ENCODE measurements around the gene FUT9.

FUT9 gene

DNA sequence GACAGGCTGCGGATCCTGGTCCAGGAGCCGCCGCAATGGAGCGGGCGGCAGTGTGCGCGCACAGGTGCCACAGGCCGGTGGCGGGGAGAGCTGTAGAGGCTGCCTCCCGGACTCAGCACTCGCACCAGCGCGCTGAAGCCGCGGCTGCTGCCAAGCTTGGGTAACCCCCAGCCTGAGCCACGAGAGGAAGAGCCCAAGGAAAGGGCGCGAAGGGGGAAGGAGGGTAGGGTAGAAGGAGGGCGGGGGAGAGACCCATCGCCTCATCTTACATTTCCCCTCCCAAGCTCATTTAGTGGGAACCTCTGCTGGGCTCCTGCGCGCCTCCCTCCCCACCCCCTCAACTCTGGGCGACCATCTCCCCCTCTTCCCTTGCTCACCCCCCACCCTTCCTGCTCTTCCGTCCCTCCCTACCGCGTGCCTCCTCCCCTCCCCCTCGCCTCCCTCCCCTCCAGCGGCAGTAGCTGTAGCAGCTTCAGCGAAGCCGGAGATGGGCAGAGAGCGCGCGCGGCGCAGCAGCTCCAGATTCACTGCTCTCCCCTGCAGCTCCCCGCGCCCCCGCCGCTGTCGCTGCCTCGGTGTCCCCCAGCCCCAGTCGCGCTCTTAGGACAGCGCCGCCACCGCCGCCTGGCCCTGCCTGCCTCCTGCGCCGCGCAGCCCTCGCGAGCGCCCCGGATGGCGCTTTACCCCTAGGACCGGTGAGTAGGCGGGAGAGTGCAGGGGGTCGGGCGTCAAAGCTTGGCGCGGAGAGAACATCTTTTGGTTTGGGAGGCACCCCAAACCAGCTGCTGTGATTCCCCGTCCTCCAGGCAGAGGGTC, at the start of gene FUT9:
TSS of gene FUT9 (plus strand) at position 457 of the 816 bp plus-strand sequence. CDS start 187,182 bp downstream, outside the sequence.
- DNase-seq, result no peak

DNA sequence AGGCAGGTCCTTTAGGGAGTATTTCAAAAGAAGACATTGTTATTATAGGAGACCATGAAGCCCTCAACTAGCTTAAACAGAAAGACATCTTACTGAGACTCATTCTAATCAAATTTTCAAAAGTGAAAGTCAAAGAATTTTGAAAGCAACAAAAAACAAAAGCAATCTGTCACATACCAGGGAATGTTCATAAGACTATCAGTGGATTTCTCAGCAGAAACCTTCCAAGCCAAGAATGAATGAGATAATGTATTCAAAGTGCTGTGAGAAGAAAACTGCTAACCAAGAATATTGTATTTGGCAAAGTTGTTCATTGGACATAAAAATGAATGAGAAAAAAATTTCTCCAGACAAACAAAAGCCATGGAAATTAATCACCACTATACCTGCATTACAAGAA, 48.2 kb upstream of the FUT9 start:
- no peak for DNase-seq

DNA sequence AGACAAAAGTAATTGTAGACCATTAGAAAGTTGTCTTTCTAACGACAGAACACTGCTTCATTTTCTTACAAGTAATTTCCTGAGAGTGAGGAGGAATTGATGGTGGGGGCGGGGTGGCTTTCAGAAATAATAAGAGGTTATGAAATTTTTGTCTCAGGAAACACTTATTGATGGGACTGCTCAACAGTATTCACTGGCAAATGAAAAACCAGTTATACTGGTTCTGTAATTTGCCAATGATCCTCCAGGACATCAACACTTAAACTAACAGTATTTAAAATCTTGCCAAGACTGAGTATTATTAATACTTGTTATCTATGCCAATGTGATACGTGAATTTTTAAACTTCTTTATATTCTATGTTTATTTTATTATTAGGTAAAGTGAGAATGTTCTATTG, 41.8 kb upstream of the FUT9 start:
- DNase-seq, result no peak

- DNase-seq, result no peak
These were observed 37.5 kb upstream of the FUT9 start for GRCh38 chr6:95978230-95978629.

DNA sequence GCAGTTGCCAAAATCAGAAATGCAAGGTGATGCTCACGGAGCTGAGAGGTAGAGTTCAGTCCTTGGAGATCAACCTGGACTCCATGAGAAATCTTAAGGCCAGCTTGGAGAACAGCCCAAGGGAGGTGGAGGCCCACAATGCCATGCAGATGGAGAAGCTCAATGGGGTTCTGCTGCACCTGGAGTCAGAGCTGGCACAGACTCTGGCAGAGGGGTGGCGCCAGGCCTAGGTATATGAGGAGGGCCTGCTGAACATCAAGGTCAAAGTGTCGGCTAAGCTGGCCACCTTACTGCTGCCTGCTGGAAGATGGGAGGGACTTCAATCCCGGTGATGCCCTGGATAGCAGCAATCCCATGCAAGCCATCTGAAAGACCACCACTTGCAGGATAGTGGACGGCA, 23.9 kb upstream of the FUT9 start:
- DNase-seq, result no peak

GRCh38 chr6:95994151-95994550, 21.6 kb upstream of the FUT9 start:
- DNase-seq, result no peak

- DNase-seq, result no peak
These were observed 17.6 kb upstream of the FUT9 start for GRCh38 chr6:95998133-95998532.

GRCh38 chr6:96001891-96002575, 13.7 kb upstream of the FUT9 start:
- no peak for DNase-seq

DNA sequence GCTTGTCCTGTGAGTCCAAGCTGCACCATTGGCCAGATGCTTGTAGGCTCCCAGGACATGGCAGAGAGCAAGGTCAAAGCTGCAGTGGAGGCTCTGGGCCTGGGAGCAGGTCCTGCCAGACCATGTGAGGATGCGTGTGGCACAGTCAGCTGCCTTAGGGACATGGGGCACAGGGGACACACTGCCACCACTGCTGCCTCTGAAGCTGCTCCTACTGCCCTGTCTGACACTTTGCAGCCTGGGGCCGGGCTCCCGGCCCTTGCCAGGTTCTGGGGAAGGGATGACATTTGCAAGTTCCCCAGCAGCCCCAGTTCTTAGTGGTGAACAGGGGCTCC, 13.2 kb upstream of the FUT9 start:
- no peak for DNase-seq

DNA sequence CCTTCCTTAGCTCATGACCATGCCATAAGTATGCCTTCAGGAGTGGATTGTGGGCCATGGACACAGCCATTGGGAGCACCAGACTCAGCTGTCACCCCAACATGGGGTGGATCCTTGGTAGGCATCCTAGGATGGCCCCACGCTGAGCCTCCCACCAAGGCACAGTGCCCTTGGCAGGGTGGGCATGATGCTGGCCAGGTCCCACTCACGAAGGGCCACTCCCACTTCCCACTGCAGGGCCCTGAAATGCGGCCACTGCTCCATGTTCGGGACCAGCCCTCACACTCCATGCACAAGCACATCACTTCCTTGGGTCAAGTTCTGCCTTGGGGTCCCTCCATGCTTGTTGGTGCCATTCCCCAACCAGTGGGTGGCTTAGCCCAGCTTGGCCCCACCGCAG, 12.9 kb upstream of the FUT9 start:
- no peak for DNase-seq

- no peak for DNase-seq
These were observed 8.1 kb upstream of the FUT9 start for GRCh38 chr6:96007663-96008062.

- DNase-seq, result no peak
These were observed 2.2 kb upstream of the FUT9 start for GRCh38 chr6:96013531-96013930.

DNA sequence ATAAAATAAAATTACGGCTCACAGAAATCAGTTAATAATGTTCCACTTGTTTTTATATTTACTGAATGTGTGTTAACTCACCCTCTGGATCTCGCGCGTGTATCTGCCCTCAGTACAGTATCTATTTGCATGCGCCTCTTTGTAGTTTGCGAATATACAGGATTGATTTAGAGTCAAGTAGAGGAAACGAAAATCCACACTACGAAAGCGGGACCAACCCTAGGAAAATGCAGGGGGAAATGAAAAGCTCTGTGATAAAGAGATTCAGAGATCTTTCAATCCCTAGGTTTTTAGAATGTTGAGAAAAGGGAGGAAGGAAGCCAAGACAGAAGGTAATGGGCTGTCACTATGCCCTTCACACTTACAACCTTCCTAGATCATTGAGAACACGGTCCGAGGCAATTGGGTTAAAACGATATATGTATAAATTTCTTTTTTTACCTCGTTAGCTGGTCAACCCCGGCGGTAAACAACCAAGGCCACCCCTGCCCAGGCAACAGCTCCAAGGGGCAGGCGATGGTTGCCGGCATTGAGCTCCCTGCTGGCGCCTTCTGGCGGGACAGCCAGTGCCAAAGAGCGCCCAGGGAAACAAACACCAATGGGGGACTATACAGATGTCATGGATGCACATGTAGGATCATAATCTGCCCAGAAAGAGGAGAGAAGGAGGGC, 792 bp upstream of the FUT9 start:
- no peak for DNase-seq

GRCh38 chr6:96016334-96017069, 728 bp downstream of the FUT9 start:
- no peak for DNase-seq

GRCh38 chr6:96017070-96017359, 1.2 kb downstream of the FUT9 start:
- no peak for DNase-seq

DNA sequence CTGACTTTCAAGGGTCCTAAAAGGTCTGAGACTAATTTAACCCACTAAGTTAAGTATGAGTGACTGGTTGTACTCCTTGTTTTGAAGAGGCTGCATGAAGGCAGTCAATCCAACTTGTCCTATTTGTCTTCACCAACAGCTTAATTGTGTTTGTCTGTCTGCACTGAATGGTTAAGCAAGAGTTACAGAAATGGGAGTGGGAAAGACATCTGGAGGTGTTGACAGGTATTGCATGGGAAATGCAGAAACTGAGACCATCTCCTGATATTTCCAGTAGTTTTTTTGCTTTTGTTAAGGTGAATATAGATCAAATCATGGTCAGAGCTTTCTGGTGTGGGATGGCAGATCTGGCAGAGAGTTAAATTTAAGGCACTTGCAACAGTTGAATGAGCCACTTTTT, 6.5 kb downstream of the FUT9 start:
- no peak for DNase-seq

DNA sequence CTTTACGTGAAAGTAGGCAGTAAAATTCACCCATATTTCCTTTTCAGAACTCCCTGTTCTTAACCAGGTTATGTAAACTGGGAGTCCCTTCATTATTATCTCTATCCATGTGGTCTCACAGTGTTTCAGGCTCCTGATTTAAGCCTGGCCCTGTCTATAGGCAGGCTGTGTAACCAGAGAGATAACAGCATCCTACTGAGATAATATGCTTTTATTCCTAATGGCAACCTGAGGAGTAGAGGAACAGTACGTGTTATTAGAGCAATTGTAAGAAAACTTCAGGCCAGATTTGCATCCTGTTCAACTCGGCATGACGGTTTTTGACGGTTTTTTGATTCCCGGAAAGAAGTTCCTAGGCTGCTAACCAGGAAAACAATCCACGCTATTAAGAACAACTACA, 16.9 kb downstream of the FUT9 start:
- DNase-seq, result no peak

DNA sequence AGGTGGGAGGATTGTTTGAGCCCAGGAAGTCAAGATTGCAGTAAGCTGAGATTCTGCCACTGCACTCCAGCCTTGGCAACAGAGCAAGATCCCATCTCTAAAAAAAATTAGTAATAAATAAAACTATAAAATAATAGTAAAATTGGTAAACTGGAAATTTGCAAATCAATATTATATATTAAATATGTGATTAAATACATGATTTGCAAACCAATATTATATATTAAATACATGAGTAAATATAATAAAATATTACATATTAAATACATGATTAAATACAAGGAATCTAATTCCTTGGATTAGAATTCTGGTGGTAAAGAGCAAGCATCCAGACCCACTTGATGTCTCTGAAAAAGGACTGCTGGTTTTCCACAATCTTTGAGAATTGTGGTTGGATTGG, 35.8 kb downstream of the FUT9 start:
- no peak for DNase-seq

DNA sequence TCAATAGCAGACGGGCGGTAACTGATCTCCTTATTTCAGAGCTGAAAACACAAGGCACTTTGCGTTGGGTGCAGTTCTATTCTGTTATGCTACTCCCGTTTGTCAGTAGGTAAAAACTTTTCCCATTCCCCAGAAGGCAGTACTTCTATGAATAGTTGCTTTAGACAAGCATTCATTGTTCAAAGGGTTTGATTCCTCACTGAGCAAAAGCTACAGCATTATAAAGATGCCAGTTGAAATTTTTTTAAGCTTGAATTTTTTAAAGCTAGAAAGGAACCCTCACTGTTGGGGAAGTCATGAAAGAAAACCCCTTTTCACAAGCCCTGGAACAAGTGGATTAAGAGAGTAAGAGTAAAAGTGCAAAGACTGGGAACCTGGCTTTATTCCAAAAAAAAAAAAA, 42.3 kb downstream of the FUT9 start:
- DNase-seq, result no peak

GRCh38 chr6:96059586-96059985, 43.8 kb downstream of the FUT9 start:
- DNase-seq, result no peak

- no peak for DNase-seq
These were observed 44.5 kb downstream of the FUT9 start for GRCh38 chr6:96060249-96060648.

DNA sequence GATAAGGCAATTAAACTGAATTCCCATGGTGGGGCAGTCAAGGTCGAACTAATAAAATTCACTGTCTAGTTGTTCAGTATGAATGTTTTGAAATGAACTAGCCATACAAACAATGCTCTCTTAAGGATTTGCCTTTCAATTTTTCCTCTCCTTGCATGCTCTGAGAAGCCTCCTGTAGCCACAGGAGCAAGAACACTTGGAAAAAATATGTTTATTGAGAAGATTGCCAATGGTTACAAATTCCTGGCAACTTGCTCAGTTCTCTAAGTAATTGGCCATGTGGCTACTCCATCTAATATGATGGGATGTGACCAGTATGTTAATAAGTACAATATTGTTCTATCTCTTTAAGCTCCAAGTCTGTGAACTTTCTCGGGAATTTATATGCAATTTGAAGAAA, 49.4 kb downstream of the FUT9 start:
- no peak for DNase-seq

DNA sequence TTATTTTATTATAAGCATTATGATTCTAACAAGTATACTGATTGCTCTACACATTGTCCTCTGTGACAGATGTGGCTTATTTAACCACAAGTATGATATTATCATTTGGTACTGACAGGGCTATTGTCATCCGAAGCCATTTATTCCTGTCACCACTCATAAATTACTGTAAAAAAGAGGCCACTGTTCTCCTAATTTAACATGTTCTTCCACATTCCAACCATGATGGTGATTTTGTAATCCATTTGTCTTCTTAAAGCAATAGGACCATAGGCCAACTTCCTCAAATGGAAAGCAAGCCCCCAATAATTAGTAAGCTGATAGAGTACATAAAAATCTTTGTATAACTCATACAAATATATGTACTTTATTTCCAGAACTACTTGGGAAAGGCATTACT, 50.6 kb downstream of the FUT9 start:
- DNase-seq, result no peak

- no peak for DNase-seq
These were observed 57.8 kb downstream of the FUT9 start for GRCh38 chr6:96073555-96073954.

Data from activated CD4-positive, alpha-beta T cell treated with anti-CD3 and anti-CD28 coated beads, Interleukin-2, amount 50 U/mL, for 16 hours (primary cell).